Measurements from ENCODE around the gene AGPAT4. TPM values are rescaled to one million over a fixed set of nuclear protein-coding genes. Genes with fewer than 3 reads are reported as not detected.

AGPAT4 gene
- total and polyA plus RNA-seq, 4 donors: 3.7 to 32.8 (median 9.7) TPM

GRCh38 chr6:161242113-161242512 lies 31.7 kb downstream of the AGPAT4 start:
- no peak for ATAC-seq (ENCODE audit: insufficient read depth, low FRiP score)
- no peak overlapping the region for H3K9ac ChIP-seq (ENCODE audit: insufficient read depth in 1 of 2, low read length in 2 of 2)
- TF ChIP-seq CTCF (IDR thresholded peaks at IDR 0.05; ENCODE audit: control extremely low read depth, extremely low read depth): no peak
- no peaks in the 10 kb centered on the region for H3K9me3 ChIP-seq (ENCODE audit: control insufficient read depth in 4 of 4, insufficient read depth in 3 of 4, low read length in 3 of 4)
- no peaks in the 10 kb centered on the region for H3K36me3 ChIP-seq (ENCODE audit: control insufficient read depth in 4 of 4, insufficient read depth in 4 of 4, low read length in 4 of 4)
- no peaks in the 10 kb centered on the region for H3K27me3 ChIP-seq (ENCODE audit: control insufficient read depth in 3 of 3, insufficient read depth in 3 of 3, low read length in 2 of 3)
- no peak overlapping the region for H3K27ac ChIP-seq (ENCODE audit: low read depth in 1 of 2, low read length in 1 of 2)
- H3K4me3 ChIP-seq: no peak overlapping the region
- H3K4me1 ChIP-seq (ENCODE audit: control insufficient read depth in 5 of 5, insufficient read depth in 5 of 5, low read length in 5 of 5): peaks cover 0 to 9% (median 0%) of the 10 kb centered on the region in 5 donors
- DNase-seq: no peak
- WGBS, 2 donors: 96 to 97% methylated on average over 10 of the region's 10 CpGs

- 97% methylated on average over 6 of the region's 6 CpGs for WGBS, 2 donors
- no peak for DNase-seq
- no peaks in the 10 kb centered on the region for H3K36me3 ChIP-seq (ENCODE audit: control insufficient read depth in 4 of 4, insufficient read depth in 4 of 4, low read length in 4 of 4)
- peaks cover 0 to 22% (median 4%) of the 10 kb centered on the region in 5 donors for H3K4me1 ChIP-seq (ENCODE audit: control insufficient read depth in 5 of 5, insufficient read depth in 5 of 5, low read length in 5 of 5)
- no peak overlapping the region for H3K27ac ChIP-seq (ENCODE audit: low read depth in 1 of 2, low read length in 1 of 2)
- no peaks in the 10 kb centered on the region for H3K9me3 ChIP-seq (ENCODE audit: control insufficient read depth in 4 of 4, insufficient read depth in 3 of 4, low read length in 3 of 4)
- H3K27me3 ChIP-seq (ENCODE audit: control insufficient read depth in 3 of 3, insufficient read depth in 3 of 3, low read length in 2 of 3): no peaks in the 10 kb centered on the region
- no peak for ATAC-seq (ENCODE audit: insufficient read depth, low FRiP score)
- no peak for TF ChIP-seq CTCF (IDR thresholded peaks at IDR 0.05; ENCODE audit: control extremely low read depth, extremely low read depth)
- H3K9ac ChIP-seq (ENCODE audit: insufficient read depth in 1 of 2, low read length in 2 of 2): no peak overlapping the region
- no peak overlapping the region for H3K4me3 ChIP-seq
These were observed 34.9 kb downstream of the AGPAT4 start for GRCh38 chr6:161239001-161239400.

GRCh38 chr6:161238500-161238899 lies 35.4 kb downstream of the AGPAT4 start:
- no peaks in the 10 kb centered on the region for H3K36me3 ChIP-seq (ENCODE audit: control insufficient read depth in 4 of 4, insufficient read depth in 4 of 4, low read length in 4 of 4)
- 72 to 87% methylated on average over 5 of the region's 5 CpGs for WGBS, 2 donors
- no peaks in the 10 kb centered on the region for H3K27me3 ChIP-seq (ENCODE audit: control insufficient read depth in 3 of 3, insufficient read depth in 3 of 3, low read length in 2 of 3)
- no peak for TF ChIP-seq CTCF (IDR thresholded peaks at IDR 0.05; ENCODE audit: control extremely low read depth, extremely low read depth)
- H3K27ac ChIP-seq (ENCODE audit: low read depth in 1 of 2, low read length in 1 of 2): no peak overlapping the region
- H3K4me3 ChIP-seq: no peak overlapping the region
- no peak overlapping the region for H3K9ac ChIP-seq (ENCODE audit: insufficient read depth in 1 of 2, low read length in 2 of 2)
- peaks cover 0 to 19% (median 4%) of the 10 kb centered on the region in 5 donors for H3K4me1 ChIP-seq (ENCODE audit: control insufficient read depth in 5 of 5, insufficient read depth in 5 of 5, low read length in 5 of 5)
- ATAC-seq (ENCODE audit: insufficient read depth, low FRiP score) (no peak), DNase-seq (no peak)
- H3K9me3 ChIP-seq (ENCODE audit: control insufficient read depth in 4 of 4, insufficient read depth in 3 of 4, low read length in 3 of 4): no peaks in the 10 kb centered on the region

- DNase-seq (no peak), ATAC-seq (ENCODE audit: insufficient read depth, low FRiP score) (no peak)
- Histone ChIP-seq H3K36me3 (ENCODE audit: control insufficient read depth in 4 of 4, insufficient read depth in 4 of 4, low read length in 4 of 4) (no peaks in the 10 kb centered on the region), H3K4me3 (no peak overlapping the region), H3K4me1 (ENCODE audit: control insufficient read depth in 5 of 5, insufficient read depth in 5 of 5, low read length in 5 of 5) (peaks cover 0 to 16% (median 4%) of the 10 kb centered on the region in 5 donors), H3K9me3 (ENCODE audit: control insufficient read depth in 4 of 4, insufficient read depth in 3 of 4, low read length in 3 of 4) (no peaks in the 10 kb centered on the region), H3K27ac (ENCODE audit: low read depth in 1 of 2, low read length in 1 of 2) (no peak overlapping the region), H3K9ac (ENCODE audit: insufficient read depth in 1 of 2, low read length in 2 of 2) (no peak overlapping the region), H3K27me3 (ENCODE audit: control insufficient read depth in 3 of 3, insufficient read depth in 3 of 3, low read length in 2 of 3) (no peaks in the 10 kb centered on the region)
- WGBS, 2 donors: 91 to 98% methylated on average over 6 of the region's 6 CpGs
- no peak for TF ChIP-seq CTCF (IDR thresholded peaks at IDR 0.05; ENCODE audit: control extremely low read depth, extremely low read depth)
These were observed 35.8 kb downstream of the AGPAT4 start for GRCh38 chr6:161238081-161238480.

All from lung (tissue), 12 donors.